T-helper 22 cell (primary cell): ENCODE data around the gene YIPF3.

Experiments
- DNase-seq: peaks from one replicate; pipeline ENCODE4 v3.0.0-alpha.2; 2020; ENCODE audit warnings: low read depth

Gene YIPF3

DNA sequence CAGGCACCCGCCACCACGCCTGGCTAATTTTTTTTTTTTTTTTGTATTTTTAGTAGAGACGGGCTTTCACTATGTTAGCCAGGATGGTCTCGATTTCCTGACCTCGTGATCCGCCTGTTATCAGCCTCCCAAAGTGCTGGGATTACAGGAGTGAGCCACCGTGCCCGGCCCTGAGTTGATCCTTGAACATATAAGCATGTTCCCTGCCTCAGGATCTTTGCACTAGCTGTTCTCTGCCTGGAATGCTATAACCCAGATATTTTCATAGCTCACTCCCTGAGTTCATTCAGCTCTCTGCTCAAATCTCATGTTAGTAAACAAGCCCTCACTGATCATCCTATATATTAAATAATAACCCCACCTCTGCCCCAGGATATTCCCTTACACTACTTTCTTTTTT lies 52.4 kb downstream of the YIPF3 start:
- DNase-seq = no peak

GRCh38 chr6:43461936-43462335 lies 54.8 kb downstream of the YIPF3 start:
- no peak for DNase-seq
